ENCODE measurements around the gene PAK5.

Gene PAK5

DNA sequence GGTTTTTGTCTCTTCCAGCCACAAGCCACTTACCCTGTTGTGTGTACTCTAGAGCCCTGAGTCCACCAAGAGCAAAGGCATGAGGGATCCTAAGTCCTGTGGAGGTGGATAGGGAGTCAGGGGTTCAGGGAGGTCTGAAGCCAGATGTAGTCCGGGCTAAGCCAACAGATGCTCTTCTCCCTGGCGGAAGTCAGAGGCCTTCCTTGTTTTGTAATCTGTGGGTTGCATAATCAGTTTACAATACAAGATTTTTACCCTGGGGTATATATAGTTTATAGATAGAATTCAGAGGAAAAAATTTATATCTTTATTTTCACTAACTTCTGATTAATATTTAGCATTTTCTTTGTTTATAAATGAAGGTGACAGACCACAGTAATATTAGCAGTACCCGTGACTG, 315.2 kb downstream of the PAK5 start:
- no peak for DNase-seq (ENCODE audit: low read depth in 2 of 3, low spot score in 2 of 3)

DNA sequence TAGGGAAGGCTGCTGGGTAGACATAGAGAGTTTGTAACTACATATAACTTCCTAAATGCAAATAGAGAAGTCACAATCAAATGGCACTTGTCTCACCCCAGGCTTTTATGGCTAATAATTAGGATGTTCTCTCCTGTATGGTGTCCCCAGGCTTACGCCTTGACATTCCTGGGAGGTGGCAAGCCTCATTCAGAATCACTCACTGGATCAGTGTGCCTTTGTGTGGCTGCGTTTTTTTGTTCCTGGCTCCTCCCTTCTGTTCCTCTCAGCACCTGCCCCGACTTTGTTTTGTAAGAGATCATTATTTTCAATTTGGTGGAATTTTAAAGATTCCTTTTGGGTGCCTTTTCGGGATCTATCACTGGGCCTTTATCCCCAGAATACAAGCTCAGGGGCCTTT, 318.8 kb downstream of the PAK5 start:
- no peak for DNase-seq (ENCODE audit: low read depth in 2 of 3, low spot score in 2 of 3)

DNA sequence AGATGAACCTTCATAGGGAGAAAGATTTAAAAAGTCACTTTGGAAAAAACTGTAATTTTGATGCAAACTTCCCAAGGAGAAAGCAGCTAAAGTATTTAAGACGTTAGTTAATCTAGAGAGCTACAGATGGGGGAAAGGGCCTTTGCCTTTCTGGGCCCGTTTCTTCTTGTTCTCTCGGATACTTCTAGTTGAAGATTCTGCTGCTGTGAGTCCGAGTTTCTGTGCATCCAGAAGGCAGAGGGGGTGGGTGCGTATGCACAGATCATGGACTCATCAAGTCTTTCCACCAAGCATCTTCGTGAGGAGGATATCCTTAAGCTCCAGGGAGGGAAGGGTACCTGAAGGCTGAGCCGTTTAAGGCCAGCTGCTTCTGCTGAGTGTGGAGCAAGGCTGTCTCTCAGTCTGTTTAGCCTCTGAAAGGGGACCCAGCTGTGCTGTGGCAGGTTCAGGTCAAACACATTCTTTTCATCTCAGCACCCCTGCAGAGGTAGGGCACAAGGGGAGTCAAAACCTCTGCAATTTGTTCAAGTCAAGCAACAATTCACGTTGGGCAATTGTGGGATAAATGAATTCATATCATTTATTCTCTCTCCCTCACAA, 320.2 kb downstream of the PAK5 start:
- DNase-seq (ENCODE audit: low read depth in 2 of 3, low spot score in 2 of 3), result no peak

DNA sequence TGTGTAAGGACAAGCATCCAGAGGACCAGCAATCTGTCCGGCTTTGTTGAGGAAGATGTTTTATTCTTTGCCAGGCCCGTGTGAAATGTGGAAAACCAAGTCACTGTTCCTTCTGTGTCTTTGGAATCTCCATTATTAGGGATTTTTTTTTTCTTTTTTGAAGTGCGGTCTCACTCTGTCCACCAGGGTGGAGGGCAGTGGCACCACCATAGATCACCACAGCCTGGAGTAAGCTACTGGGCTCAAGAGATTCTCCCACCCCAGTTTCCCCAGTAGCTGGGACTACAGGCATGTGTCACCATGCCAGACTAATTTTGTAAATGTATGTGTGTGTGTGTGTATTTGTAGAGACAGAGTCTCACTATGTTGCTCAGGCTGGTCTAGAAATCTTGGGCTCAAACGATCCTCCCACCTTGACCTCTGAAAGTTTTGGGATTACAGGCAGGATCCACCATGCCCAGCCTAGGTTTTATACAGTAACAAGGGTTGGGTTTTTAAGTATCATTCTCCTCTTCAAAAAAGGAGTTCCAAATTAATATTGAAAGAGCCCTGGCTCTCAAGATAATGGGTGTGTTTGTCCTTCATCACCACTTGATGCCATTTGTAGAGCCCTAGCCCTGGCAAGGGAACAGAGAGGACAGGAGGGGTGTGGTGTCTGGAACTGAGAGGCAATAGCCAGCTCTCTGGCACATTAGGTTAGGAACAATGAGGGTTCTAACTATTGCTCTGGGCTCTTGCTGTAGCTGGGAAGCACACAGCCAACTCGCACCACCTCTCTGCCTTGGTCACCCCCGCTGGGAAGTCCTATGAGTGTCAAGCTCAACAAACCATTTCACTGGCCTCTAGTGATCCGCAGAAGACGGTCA, 321.3 kb downstream of the PAK5 start:
- no peak for DNase-seq (ENCODE audit: low read depth in 2 of 3, low spot score in 2 of 3)

DNA sequence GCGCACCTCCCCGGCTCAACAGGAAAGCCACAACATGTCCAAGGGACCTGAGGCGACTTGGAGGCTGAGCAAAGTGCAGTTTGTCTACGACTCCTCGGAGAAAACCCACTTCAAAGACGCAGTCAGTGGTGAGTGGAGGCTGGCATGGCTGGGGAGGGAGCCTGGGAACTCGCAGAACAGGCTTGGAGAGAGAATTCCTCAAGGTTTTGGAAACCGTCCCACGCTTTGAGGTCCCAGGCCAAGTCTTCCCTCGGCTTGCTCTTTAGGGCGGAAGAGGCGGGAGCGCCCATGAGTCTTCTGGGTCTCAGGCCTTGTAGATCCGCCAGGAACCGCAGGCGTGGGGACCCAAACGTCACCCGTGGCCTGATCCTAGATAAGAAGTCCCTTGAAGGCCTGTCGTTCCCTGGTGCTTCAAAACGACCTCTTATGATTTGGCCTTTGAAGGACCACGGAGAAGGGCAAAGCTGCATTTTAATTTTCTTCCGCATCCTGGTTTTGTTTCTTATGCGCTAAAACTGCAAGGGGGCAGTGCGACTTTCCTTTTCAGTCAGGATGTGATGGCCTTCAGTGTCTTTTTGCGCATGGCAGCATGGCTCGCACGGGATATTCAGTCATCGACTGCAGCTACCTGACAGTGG, 322.5 kb downstream of the PAK5 start:
- no peak for DNase-seq (ENCODE audit: low read depth in 2 of 3, low spot score in 2 of 3)

DNA sequence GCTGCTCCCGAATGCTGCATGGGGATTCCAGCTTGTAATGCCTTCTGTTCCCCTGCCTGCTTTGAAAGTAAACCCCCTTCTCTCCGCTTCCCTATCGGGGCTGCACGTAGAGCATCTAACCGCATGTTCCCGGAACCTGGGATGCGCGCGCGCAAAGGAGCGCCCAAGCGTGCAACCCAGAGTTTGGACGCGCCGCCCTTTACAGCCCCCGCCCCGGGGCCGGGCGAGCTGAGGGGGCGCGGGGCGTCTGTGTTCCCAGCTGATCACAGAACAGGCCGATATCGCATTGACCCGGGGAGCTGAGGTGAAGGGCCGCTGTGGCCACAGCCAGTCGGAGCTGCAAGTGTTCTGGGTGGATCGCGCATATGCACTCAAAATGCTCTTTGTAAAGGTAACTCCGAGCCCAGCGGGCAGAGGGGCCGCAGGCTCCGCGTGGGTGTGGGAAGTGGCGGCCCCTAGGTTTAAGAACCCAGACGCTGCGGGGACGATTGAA, 323.1 kb downstream of the PAK5 start:
- DNase-seq (ENCODE audit: low read depth in 2 of 3, low spot score in 2 of 3), result no peak

DNA sequence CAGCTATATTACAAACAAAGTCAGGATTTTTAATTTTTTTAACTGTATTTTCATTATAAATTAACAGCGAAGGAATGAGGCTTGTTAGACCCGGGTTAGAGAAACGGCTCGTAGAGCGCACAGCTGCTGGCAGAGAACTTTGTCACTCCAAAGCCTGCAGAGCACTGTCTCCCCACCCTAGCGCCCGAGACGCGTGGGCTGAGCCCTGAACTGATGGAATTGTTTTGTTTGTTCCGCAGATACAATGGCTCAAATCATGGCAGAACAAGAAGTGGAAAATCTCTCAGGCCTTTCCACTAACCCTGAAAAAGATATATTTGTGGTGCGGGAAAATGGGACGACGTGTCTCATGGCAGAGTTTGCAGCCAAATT, 323.7 kb downstream of the PAK5 start:
- DNase-seq (ENCODE audit: low read depth in 2 of 3, low spot score in 2 of 3), result no peak

DNA sequence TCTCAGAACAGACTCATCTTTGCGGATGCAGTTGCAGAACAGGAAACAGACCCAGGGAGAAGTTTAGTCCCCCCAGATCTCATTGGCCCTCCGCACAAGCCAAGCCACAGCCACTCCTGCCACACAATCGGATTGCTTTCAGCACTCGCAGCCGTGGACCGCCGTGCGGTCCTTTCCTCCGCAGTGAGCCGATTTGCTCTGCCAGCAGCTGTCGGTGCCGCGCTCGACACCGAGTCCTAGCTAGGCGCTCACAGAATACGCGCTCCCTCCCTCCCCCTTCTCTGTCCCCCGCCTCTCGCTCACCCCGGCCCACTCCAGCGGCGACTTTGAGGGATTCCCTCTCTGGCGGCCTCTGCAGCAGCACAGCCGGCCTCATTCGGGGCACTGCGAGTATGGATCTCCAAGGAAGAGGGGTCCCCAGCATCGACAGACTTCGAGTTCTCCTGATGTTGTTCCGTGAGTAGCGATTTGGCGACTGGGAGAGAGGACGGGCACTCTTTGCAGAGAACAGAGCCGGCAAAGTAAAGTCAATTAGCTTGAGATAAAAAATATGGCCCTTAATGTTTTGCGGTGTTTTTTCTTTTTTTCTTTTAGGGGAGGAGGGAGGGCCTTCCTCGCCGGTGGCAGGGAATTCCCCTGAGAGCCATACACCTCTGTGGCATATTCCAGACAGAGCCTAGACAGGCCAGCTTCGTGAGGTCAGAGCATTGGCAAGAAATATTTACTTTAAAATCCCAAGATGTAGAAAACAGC, 324.2 kb downstream of the PAK5 start, which contains the start of gene LAMP5:
LAMP5 (plus strand) TSS at position 130 of the 753 bp plus-strand sequence; CDS start at position 393, 263 bp downstream.
- DNase-seq (ENCODE audit: low read depth in 2 of 3, low spot score in 2 of 3), result no peak

DNA sequence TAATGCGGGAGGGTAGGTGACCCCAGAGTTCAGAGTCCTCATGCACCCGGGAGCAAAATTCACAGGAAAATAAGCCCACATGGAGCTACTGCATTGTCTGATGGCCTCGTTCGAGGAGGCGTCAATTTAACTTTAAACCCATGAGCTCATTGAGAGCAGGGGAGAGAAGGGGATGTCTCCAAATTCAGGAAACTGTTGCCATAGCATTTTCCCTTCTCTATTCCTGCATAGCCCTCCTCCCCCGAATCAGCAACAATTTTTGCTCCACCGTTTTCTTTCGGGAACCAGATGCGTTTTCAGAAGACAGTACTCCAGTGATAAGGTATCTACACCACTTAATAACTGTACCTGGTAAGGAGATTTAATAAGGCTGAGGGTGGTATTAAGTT, 324.8 kb downstream of the PAK5 start:
- DNase-seq (ENCODE audit: low read depth in 2 of 3, low spot score in 2 of 3), result no peak

DNA sequence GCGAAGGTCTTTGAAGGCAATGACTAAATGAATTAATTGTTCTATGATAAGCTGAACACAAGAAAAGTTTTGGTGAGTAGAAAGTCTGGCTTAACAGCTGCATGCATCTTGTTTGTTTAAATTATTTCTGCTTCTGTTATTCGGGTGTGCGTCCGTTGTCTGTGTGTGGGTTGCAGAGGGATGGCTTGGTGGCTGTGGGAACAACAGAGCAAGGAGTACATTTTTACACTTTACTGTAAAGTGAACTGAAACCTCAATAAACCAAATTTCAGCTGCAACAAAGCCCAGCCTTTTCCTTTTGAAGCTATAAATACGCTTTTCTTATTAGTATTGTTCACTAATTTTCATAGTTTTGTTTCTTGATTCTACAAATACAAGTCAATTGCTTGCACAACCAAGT, 328.0 kb downstream of the PAK5 start:
- DNase-seq (ENCODE audit: low read depth in 2 of 3, low spot score in 2 of 3), result no peak

DNA sequence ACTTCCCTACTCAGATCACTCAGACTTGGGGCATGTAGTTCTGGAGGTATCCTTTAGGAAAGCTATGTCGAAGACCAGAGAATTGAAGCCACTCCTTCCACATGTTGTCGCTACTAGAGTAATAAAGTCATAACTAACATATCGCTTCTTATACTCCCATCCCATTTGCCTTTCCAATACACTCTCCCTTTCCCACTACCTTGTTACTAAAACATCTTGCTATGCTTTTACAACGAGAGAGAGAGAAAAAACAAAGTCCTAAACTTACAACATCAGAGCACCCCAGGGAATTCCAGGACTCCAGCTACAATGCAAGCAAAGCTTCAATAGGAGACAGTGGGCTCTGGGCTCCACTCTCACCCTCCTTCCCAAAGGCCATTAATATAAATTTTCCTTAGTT, 329.6 kb downstream of the PAK5 start:
- no peak for DNase-seq (ENCODE audit: low read depth in 2 of 3, low spot score in 2 of 3)

DNA sequence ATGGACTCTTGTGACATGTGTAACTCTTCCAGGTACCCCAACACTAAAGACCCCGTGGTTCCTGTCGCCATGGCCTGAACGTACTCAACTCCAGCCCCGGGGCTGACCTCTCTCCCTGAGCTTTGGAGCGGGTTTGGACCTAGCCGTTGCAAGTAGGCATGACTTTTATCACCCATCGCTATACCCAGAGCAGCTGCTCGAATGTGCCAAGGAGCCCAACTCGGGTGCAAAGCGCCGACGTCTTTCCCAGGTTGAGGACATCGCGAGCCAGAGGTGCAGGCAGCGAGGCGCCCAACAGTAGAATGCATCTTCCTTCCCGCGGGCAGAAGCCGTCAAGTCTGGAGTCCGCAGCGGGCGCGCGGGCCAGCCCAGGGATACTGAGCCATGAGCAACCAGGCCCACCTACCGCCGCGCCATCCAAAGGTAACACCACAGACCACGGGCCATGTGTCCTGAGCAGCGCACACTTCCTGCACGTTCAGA, 330.1 kb downstream of the PAK5 start:
- DNase-seq (ENCODE audit: low read depth in 2 of 3, low spot score in 2 of 3), result no peak

DNA sequence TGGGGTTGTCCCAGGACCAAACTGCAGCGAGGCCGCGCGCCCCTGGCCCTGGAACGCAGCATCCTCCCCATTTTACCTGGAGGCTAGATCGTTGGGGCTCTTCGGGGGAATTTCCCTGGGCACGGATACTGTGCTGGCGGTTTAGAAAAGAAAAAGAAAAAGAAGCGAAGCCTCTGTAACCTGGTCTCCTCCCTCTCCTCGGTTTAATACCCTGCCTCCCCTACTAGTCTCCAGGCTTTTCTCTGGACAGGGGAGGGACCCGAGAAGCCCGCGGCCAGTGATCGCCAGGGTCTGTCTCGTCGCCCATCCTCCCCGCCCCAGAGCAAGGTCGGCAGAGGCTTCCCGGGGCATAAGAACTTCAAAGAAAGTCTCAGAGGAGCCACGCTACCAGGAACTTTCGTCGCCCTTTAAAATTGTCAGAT, 330.6 kb downstream of the PAK5 start:
- no peak for DNase-seq (ENCODE audit: low read depth in 2 of 3, low spot score in 2 of 3)

DNA sequence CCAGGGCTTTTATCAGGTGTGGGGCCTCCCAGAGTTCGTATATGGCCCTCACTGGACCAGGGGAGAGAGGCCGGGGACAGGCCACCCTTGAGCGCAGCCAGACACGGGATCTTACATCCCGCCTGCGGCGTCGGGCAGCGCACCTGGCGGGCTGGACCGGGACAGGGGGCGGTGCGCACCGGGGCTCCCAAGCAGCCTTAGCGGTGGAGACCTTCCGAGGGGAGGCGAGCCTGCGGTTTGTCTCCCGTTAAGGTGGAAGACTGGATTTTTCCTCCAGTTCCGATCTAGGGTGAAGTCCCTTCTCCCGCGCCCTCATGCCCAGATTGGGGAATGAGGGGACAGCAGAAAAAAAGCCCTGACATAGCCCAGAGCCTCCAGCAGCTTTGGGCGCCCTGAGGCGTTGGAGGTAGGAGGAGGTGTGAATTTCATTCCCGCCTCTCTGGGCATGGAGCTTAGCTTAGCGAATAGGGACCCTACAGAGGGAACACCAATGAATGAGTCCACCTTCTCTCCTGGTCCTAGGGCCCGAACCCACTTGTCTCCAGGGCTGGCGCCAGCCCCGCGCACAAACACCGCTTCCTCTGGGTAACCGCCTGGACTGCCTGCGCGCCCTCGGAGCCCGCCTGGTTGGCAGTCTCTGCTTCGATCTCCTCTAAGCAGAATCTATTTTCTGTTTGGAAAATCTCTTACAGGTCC, 331.2 kb downstream of the PAK5 start:
- no peak for DNase-seq (ENCODE audit: low read depth in 2 of 3, low spot score in 2 of 3)

DNA sequence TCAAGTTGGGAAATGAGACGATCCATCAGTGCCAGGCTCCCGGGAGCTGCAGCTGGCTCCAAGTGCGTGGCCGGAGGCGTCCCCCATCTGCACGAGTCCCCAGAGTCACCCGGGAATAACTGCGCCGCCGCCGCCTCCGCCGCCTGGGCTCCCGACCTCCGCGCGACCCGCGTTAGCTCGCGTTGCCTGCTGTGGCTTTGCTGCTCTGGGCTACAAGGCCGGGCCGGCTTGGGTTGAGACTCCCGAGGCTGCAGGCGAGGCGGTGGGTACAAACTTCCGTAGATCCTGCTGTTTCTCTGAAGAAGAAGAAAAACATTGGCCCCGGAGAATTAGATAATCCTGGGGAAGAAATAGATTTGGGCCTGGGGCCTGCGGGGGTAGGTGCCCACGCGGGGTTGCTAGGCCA, 331.9 kb downstream of the PAK5 start:
- no peak for DNase-seq (ENCODE audit: low read depth in 2 of 3, low spot score in 2 of 3)

DNA sequence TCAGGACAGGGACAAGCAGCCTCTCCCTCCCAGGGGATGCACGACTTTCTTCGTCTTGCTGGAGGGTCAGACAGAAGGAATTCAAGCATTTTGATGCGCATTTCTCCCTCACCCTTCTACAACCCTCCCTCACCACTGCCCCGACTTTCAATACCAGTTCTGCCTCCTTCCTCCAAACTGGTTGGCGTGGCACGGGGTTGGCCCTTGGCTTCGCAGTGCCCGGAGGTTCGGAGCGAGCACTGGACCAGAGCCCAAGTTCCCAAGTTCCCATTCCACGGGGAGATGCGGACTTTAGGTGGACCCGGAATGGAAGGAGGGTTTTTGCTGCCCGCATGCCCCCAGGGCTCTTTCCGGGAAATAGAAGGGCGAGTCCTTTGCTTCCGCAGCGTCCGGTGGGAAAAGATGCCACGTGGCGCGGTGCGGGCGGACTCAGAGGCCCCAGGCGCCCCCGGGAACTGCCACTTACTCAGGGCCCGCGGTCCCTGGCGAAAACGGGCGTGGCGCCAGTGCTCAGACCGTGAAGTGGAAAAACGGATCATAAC, 332.5 kb downstream of the PAK5 start:
- no peak for DNase-seq (ENCODE audit: low read depth in 2 of 3, low spot score in 2 of 3)

DNA sequence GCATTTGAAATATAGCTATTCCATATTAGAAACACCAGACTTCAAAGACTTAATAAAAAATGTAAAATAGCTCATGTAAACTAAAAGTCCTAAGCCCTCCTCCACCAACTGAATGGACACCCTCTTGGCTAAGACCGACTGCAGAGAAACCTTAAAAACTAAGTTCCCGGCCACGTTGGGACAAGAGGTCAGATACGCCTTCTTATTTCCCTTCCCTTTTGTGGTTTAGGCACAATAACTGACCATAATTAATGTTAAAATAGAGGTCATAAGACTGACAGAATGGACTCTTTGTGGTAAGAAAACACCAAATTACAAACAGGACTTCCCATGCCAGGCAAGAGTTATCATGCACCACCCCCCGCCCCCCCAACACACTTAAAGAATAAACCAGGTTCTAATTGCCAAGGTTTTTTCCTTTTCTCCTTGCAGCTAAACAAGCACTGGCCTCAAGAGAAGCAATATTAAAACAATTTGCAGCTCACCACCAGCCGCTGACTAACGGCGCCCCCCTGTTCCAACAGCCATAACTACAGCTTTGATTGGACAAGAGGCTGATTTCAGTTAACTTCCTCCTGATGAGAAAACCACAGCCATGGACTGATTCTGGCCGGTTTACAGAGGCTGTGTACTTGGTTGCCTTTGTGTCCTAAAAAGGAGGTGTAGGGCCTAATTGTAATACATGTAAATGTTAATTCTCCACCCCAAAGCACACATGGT, 335.2 kb downstream of the PAK5 start:
- no peak for DNase-seq (ENCODE audit: low read depth in 2 of 3, low spot score in 2 of 3)

DNA sequence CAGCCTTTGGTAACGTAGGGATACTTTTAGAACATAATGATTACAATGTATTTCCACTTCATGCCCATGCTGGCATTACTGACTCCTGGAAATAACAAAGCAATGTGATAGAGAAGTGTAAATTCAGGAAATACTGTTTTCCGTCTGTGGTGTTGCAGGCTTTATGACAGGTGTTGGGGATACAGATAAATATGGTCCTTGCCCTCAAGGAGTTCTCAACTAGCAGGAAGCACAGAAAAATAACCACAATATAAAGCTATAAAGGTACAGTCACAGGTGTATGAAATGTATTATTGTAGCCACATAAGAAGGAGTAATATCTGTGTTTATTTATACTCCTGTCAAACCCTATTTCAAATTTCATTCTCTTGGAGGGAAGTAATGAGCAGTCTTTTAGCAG, 337.4 kb downstream of the PAK5 start:
- no peak for DNase-seq (ENCODE audit: low read depth in 2 of 3, low spot score in 2 of 3)

DNA sequence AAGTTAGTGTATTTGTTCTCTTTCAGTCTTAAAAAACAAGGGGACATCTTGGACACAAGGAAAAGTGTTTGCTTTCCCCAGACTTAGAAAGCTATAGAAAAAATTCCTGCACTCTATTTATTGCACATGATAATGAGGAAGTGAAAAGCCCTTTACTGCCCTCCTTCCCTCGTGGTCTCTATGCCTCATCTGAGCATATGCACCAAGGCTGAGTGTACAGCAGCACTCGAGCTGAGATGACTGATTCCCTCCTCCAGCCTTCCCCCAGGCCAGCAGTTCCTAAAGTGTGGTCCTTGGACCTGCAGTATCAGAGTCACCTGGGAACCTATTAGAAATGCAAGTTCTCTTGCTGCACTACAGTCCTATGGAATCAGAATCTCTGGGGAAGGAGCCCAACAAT, 338.8 kb downstream of the PAK5 start:
- DNase-seq (ENCODE audit: low read depth in 2 of 3, low spot score in 2 of 3), result no peak
